Liver (tissue), 9 donors: ENCODE results near the gene SYS1. TPM values are rescaled to one million over a fixed set of nuclear protein-coding genes. Genes with fewer than 3 reads are reported as not detected.
A peak's percentile ranks its signal among the peaks of the same experiment; 100 is the strongest.

Experiments used
- DNase-seq: peaks from one replicate; pipeline ENCODE4 v3.0.0-alpha.2; 2017; ENCODE audit warnings: low spot score
- H3K27ac ChIP-seq, 2 donors: one replicate each; pipeline ENCODE4 v1.7.0; 2013; ENCODE audit warnings: inconsistent platforms in 2 of 2, low read length in 2 of 2, control low read depth in 1 of 2, low read depth in 1 of 2, mild to moderate bottlenecking in 1 of 2
- H3K27me3 ChIP-seq, 4 donors: one replicate each; pipeline versions ENCODE4 v1.6.1 to v1.7.0; 2013; ENCODE audit warnings: low read length in 3 of 4, inconsistent platforms in 1 of 4, mild to moderate bottlenecking in 1 of 4, moderate library complexity in 1 of 4; ENCODE audit not compliant: control insufficient read depth in 4 of 4, insufficient read depth in 4 of 4
- H3K36me3 ChIP-seq, 4 donors: one replicate each; pipeline versions ENCODE4 v1.6.1 to v1.7.0; 2013; ENCODE audit warnings: low read length in 3 of 4, mild to moderate bottlenecking in 3 of 4, low read depth in 1 of 4, moderate library complexity in 1 of 4; ENCODE audit not compliant: control insufficient read depth in 4 of 4, insufficient read depth in 3 of 4
- H3K4me1 ChIP-seq, 4 donors: one replicate each; pipeline versions ENCODE4 v1.6.1 to v1.7.0; 2013; ENCODE audit warnings: low read length in 3 of 4, mild to moderate bottlenecking in 3 of 4, moderate library complexity in 1 of 4; ENCODE audit not compliant: control insufficient read depth in 4 of 4, insufficient read depth in 4 of 4
- H3K4me3 ChIP-seq, 3 donors: one replicate each; pipeline versions ENCODE4 v1.6.1 to v1.7.0; 2013; ENCODE audit warnings: low read length in 3 of 3, control low read depth in 1 of 3, low read depth in 1 of 3, mild to moderate bottlenecking in 1 of 3
- H3K9ac ChIP-seq, 2 donors: one replicate each; pipeline ENCODE4 v1.7.0; 2013; ENCODE audit warnings: low read length in 2 of 2, mild to moderate bottlenecking in 2 of 2, moderate library complexity in 2 of 2, control low read depth in 1 of 2, low read depth in 1 of 2
- H3K9me3 ChIP-seq, 4 donors: one replicate each; pipeline versions ENCODE4 v1.6.1 to v1.7.0; 2013; ENCODE audit warnings: low read length in 3 of 4; ENCODE audit not compliant: control insufficient read depth in 4 of 4
- ATF3 ChIP-seq: IDR thresholded peaks from 2 replicates; pipeline ENCODE4 v1.6.1; 2016; ENCODE audit warnings: antibody characterized with exemption
- EGR1 ChIP-seq, 2 donors: IDR thresholded peaks; 2 replicates each; pipeline ENCODE4 v1.6.1; 2016 to 2018; ENCODE audit warnings: antibody characterized with exemption in 2 of 2, low read depth in 2 of 2
- FOXA2 ChIP-seq: IDR thresholded peaks from 2 replicates; pipeline ENCODE4 v1.6.1; 2016; ENCODE audit warnings: antibody characterized with exemption
- GABPA ChIP-seq, 2 donors: IDR thresholded peaks in 1 of 2; conservative IDR thresholded peaks in 1 of 2; 2 replicates each; pipeline ENCODE4 v1.6.1; 2016; ENCODE audit warnings: antibody characterized with exemption in 2 of 2, mild to moderate bottlenecking in 1 of 2, moderate library complexity in 1 of 2
- HNF4A ChIP-seq, 2 donors: conservative IDR thresholded peaks; 2 replicates each; pipeline ENCODE4 v1.6.1; 2016; ENCODE audit warnings: antibody characterized with exemption in 2 of 2, mild to moderate bottlenecking in 2 of 2
- HNF4G ChIP-seq: IDR thresholded peaks from 2 replicates; pipeline ENCODE4 v1.6.1; 2016; ENCODE audit warnings: antibody characterized with exemption
- JUND ChIP-seq, 2 donors: IDR thresholded peaks; 2 replicates each; pipeline ENCODE4 v1.6.1; 2016; ENCODE audit warnings: antibody characterized with exemption in 2 of 2
- MAX ChIP-seq: IDR thresholded peaks from 2 replicates; pipeline ENCODE4 v1.6.1; 2016; ENCODE audit warnings: antibody characterized with exemption
- NR2F2 ChIP-seq: IDR thresholded peaks from 2 replicates; pipeline ENCODE4 v1.6.1; 2016; ENCODE audit warnings: antibody characterized with exemption
- RAD21 ChIP-seq, 2 donors: IDR thresholded peaks; 2 replicates each; pipeline ENCODE4 v1.6.1; 2016; ENCODE audit warnings: antibody characterized with exemption in 2 of 2, mild to moderate bottlenecking in 2 of 2
- REST ChIP-seq: IDR thresholded peaks from 2 replicates; pipeline ENCODE4 v1.6.1; 2016; ENCODE audit warnings: antibody characterized with exemption, mild to moderate bottlenecking
- RXRA ChIP-seq, 2 donors: IDR thresholded peaks; 2 replicates each; pipeline ENCODE4 v1.6.1; 2017 to 2018; ENCODE audit warnings: antibody characterized with exemption in 2 of 2, mild to moderate bottlenecking in 1 of 2
- SP1 ChIP-seq: IDR thresholded peaks from 2 replicates; pipeline ENCODE4 v1.6.1; 2018; ENCODE audit warnings: antibody characterized with exemption, mild to moderate bottlenecking
- TAF1 ChIP-seq: conservative IDR thresholded peaks from 2 replicates; pipeline ENCODE4 v1.6.1; 2016; ENCODE audit warnings: antibody characterized with exemption, mild to moderate bottlenecking
- YY1 ChIP-seq: IDR thresholded peaks from 2 replicates; pipeline ENCODE4 v1.6.1; 2016; ENCODE audit warnings: antibody characterized with exemption, mild to moderate bottlenecking
- WGBS: extraction: QIAGEN DNeasy Blood & Tissue Kit; methylation state at CpG from one replicate; pipeline ENCODE4 v1.1.7; 2013; 5-methylcytosine and 5-hydroxymethylcytosine counted together
- polyA plus RNA-seq, 2 donors: library from polyadenylated mRNA; stranded (reverse) in 1 of 2; unstranded in 1 of 2; fragments of 200-250 nt in 1 of 2; fragments of >200 nt in 1 of 2; fragmentation: Nextera tagmentation in 1 of 2; extraction: Ambion mirVana in 1 of 2; gene quantifications; one replicate each; pipeline versions ENCODE4 v1.2.1 to v1.2.3, GENCODE V29; 2013 to 2015
- total RNA-seq, 2 donors: library from RNA; depleted of rRNA; stranded (reverse); fragments of >200 nt; gene quantifications; one replicate each; pipeline ENCODE4 v1.2.3, GENCODE V29; 2014
- donor health status: healthy.
- donor health status: healthy.
- donor health status: healthy.
- donor health status: healthy.
- donor health status: healthy.

SYS1 gene
- total and polyA plus RNA-seq, 4 donors: 15.0 to 37.8 (median 28.1) TPM

DNA sequence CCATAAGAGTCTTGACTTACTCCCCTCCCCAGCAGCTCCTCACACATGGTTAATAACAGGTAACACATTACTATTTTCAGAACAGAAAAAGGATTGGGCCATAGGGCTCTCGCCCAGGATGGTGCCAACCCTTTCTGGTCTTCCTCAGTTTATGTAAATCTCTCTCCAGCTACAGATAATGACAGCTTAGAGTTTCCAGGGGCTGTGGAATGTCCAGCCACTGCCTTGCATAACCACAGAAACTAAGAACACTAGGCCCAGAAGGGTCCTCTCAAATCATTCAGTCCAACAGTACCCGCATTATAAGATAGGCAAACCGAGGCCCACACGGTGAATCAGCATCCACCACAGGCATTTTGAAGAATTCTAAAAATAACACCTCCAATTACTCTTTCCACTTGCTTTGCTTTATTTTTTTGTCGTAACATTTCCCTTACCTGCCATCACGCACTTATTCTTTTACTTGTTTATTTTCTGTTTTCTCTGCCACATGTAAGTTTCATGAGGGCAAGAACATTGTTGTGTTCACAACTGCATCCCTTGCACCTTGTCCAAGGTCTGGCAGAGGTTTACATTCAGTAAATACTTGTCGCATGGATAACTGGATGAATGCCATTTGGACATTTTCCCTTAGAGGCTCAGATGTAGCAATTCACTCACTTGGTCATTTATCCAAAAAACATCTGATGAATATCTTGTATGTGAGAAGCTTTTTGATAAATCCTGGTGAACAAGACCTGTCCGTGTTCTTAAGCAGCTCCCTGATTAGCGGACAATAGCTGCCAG lies 8.3 kb upstream of the SYS1 start:
- TF ChIP-seq NR2F2: no peak
- TF ChIP-seq YY1: peak; percentile 24
- peak; percentile 72 for TF ChIP-seq SP1
- TF ChIP-seq HNF4G: peak; percentile 60
- no peak for TF ChIP-seq REST
- no peak for TF ChIP-seq ATF3
- peak; percentile 28 to 72 for TF ChIP-seq RXRA (IDR thresholded peaks at IDR 0.05)
- peak; percentile 55 for TF ChIP-seq FOXA2
- peak; percentile 90 to 93 for TF ChIP-seq HNF4A (conservative IDR thresholded peaks at IDR 0.05)
- no peak for TF ChIP-seq TAF1
- TF ChIP-seq MAX: peak; percentile 28
- no peak for TF ChIP-seq JUND (IDR thresholded peaks at IDR 0.05)

GRCh38 chr20:45355209-45356084 lies 7.5 kb upstream of the SYS1 start:
- no peak for DNase-seq
- H3K9ac ChIP-seq: no peak overlapping the region
- H3K27me3 ChIP-seq: no peaks in the 10 kb centered on the region
- no peak overlapping the region for H3K4me3 ChIP-seq
- TF ChIP-seq ATF3 (no peak), GABPA (IDR thresholded peaks at IDR 0.05 in 1 of 2, conservative IDR thresholded peaks at IDR 0.05 in 1 of 2) (no peak), TAF1 (no peak), YY1 (no peak), RAD21 (IDR thresholded peaks at IDR 0.05) (no peak), FOXA2 (no peak), REST (no peak), HNF4A (conservative IDR thresholded peaks at IDR 0.05) (no peak), EGR1 (IDR thresholded peaks at IDR 0.05; ENCODE audit: low read depth in 2 of 2) (no peak)
- WGBS: 55% methylated on average over 5 of the region's 5 CpGs
- H3K36me3 ChIP-seq: no peaks in the 10 kb centered on the region
- no peaks in the 10 kb centered on the region for H3K9me3 ChIP-seq
- peaks cover 9 to 31% (median 20%) of the 10 kb centered on the region in 4 donors for H3K4me1 ChIP-seq
- H3K27ac ChIP-seq: no peak overlapping the region

More for the DNA sequence above, 8.3 kb upstream of the SYS1 start:
- H3K27me3 ChIP-seq: no peaks in the 10 kb centered on the region
- no peaks in the 10 kb centered on the region for H3K9me3 ChIP-seq
- H3K9ac ChIP-seq: no peak overlapping the region
- 71% methylated on average over 9 of the region's 9 CpGs for WGBS
- H3K4me1 ChIP-seq: peaks cover 7 to 26% (median 18%) of the 10 kb centered on the region in 4 donors
- no peaks in the 10 kb centered on the region for H3K36me3 ChIP-seq
- no peak for DNase-seq
- H3K4me3 ChIP-seq: no peak overlapping the region
- H3K27ac ChIP-seq: no peak overlapping the region
